ENCODE data around the gene ARL16. TPM values are rescaled to one million over a fixed set of nuclear protein-coding genes. Genes with fewer than 3 reads are reported as not detected.

The ARL16 gene
- total and polyA plus RNA-seq, 10 donors, result 22.5 to 93.5 (median 31.9) TPM

DNA sequence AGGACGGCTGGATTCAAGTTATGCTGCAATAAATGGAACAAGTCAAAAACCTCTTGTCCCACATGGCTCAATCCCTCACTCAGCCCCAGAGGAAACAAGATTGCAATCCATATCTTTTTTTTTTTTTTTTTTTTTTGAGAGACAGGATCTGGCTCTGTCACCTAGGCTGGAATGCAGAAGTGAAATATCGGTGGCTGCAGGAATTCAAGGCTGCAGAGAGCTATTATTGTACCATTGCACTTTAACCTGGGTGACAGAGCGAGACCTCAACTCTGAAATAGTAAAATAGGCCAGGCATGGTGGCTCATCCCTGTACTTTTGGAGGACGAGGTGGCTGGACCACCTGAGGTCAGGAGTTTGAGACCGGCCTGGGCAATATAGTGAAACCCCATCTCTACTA is 24.6 kb downstream of the ARL16 start:
- TF ChIP-seq POLR2AphosphoS5 (IDR thresholded peaks at IDR 0.05) (no peak), POLR2A (IDR thresholded peaks at IDR 0.05) (no peak), CTCF (IDR thresholded peaks at IDR 0.05 in 8 of 11, conservative IDR thresholded peaks at IDR 0.05 in 3 of 11) (no peak)
- 72 to 92% (median 77%) methylated on average over 5 of the region's 5 CpGs for whole genome bisulfite sequencing, 5 donors
- intact Hi-C loops (cut with DNase I; ENCODE audit: low total_unique reads), result no loop called here
- peaks cover 0 to 16% (median under 1%) of the 10 kb centered on the region in 7 donors for H3K27me3 ChIP-seq (replicated peaks in 1 of 7)
- no peak for DNase-seq
- H3K9me3 ChIP-seq, result no peaks in the 10 kb centered on the region
- H3K27ac ChIP-seq, result no peak overlapping the region
- H3K4me1 ChIP-seq, result peaks cover 0 to 47% (median 3%) of the 10 kb centered on the region in 6 donors
- H3K4me3 ChIP-seq, result no peak overlapping the region
- H3K36me3 ChIP-seq, result peaks cover 0 to 3% (median 0%) of the 10 kb centered on the region in 6 donors

DNA sequence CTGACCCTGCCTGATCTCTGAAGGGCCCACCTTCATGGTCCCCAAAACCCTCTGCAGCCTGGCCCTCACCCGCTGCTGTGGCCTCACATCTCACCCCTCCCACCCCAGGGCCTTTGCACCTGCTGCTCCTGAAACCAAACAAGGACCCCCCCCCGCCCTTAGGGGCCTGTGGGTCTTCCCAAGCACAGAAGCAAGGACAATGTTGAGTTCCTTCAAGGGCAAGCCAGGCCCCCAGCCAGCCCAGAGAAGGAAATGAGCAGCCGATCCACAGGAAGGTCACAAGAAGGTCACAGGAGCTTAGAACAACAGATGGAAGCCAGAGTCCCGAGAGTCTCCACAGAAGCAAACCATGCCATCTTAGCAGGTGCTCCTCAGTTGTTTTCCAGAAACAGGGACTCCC is 26.8 kb downstream of the ARL16 start:
- Histone ChIP-seq H3K36me3 (no peaks in the 10 kb centered on the region), H3K9me3 (no peaks in the 10 kb centered on the region), H3K4me3 (no peak overlapping the region), H3K4me1 (peaks cover 0 to 42% (median 12%) of the 10 kb centered on the region in 6 donors), H3K27ac (no peak overlapping the region), H3K27me3 (replicated peaks in 1 of 7) (peaks cover 0 to 36% (median 10%) of the 10 kb centered on the region in 7 donors)
- no peak for DNase-seq
- TF ChIP-seq POLR2AphosphoS5 (IDR thresholded peaks at IDR 0.05) (no peak), POLR2A (IDR thresholded peaks at IDR 0.05) (no peak)
- 43 to 62% (median 49%) methylated on average over 3 to 4 of the region's 4 CpGs for WGBS, 5 donors
- intact Hi-C loops (cut with DNase I; ENCODE audit: low total_unique reads), result no loop called here

DNA sequence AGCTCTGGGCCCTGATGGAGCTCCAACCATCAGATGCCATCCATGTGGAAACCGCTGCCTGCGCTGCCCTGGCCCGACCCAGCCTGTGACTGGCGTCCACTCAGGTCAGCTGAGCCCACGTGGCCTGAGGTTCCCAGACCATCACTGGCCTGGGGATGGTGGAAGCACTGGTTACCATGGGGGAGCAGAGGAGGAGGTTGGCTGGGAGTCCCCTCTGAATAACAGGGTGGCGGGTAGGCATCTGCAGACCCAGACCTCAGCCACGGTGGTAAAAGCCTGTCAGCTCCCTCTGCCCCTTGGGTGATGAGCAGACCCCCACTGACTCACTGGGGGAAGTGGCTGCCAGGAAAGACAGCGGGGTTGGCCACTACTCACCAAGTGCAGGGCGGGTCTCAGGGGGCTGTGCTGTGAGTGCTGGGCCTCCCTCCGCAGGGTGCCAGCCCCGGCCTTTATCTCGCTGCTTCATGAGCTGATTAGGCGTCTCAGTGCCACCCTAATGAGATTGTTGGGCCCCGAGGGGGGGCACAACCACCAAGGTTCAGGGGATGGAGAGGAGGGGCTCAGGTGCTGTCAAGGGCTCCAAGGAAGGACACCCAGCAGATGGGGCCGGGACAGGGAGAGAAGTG is 27.4 kb downstream of the ARL16 start, which contains the start of gene PDE6G:
Gene PDE6G (minus strand): TSS at position 425 of the 626 bp plus-strand sequence. CDS start 3,237 bp downstream, outside the sequence.
- intact Hi-C loops (cut with DNase I; ENCODE audit: low total_unique reads), result no loop called here
- no peak for DNase-seq
- H3K36me3 ChIP-seq, result no peaks in the 10 kb centered on the region
- 85 to 95% (median 92%) methylated on average over 11 to 15 of the region's 15 CpGs for WGBS, 5 donors
- peaks cover 0 to 42% (median 10%) of the 10 kb centered on the region in 7 donors for H3K27me3 ChIP-seq (replicated peaks in 1 of 7)
- no peak within 1 kb of the TSS for H3K4me3 ChIP-seq
- H3K27ac ChIP-seq, result no peak within 1 kb of the TSS
- TF ChIP-seq CTCF (IDR thresholded peaks at IDR 0.05 in 8 of 11, conservative IDR thresholded peaks at IDR 0.05 in 3 of 11) (no peak), POLR2A (IDR thresholded peaks at IDR 0.05) (no peak), POLR2AphosphoS5 (IDR thresholded peaks at IDR 0.05) (no peak)
- no peaks in the 10 kb centered on the region for H3K9me3 ChIP-seq
- peaks cover 0 to 42% (median 12%) of the 10 kb centered on the region in 6 donors for H3K4me1 ChIP-seq

- no peak overlapping the region for H3K4me3 ChIP-seq
- WGBS, 5 donors, result 74 to 84% (median 77%) methylated on average over 7 to 18 of the region's 18 CpGs
- no peaks in the 10 kb centered on the region for H3K36me3 ChIP-seq
- H3K27ac ChIP-seq, result no peak overlapping the region
- TF ChIP-seq POLR2A (IDR thresholded peaks at IDR 0.05) (no peak), CTCF (IDR thresholded peaks at IDR 0.05 in 8 of 11, conservative IDR thresholded peaks at IDR 0.05 in 3 of 11) (no peak), POLR2AphosphoS5 (IDR thresholded peaks at IDR 0.05) (no peak)
- no peak for DNase-seq
- intact Hi-C loops (cut with DNase I; ENCODE audit: low total_unique reads), result no loop called here
- peaks cover 0 to 42% (median 12%) of the 10 kb centered on the region in 6 donors for H3K4me1 ChIP-seq
- no peaks in the 10 kb centered on the region for H3K9me3 ChIP-seq
- peaks cover 0 to 49% (median 13%) of the 10 kb centered on the region in 7 donors for H3K27me3 ChIP-seq (replicated peaks in 1 of 7)
These were observed 28.0 kb downstream of the ARL16 start for GRCh38 chr17:81655378-81656117.

Data from spleen (tissue), 11 donors.